GM23338 (cell line): ENCODE data around the gene NUP160. TPM values are rescaled to one million over a fixed set of nuclear protein-coding genes. Genes with fewer than 3 reads are reported as not detected.

Experiments used
- ATAC-seq: fragments of 200-7000 bp; cut with Tn5 transposase; 3 replicates; pipeline ENCODE4 v1.9.1; 2020
- DNase-seq: peaks from one replicate; pipeline ENCODE4 v3.0.0-alpha.2; 2015; ENCODE audit warnings: low spot score
- H2AFZ ChIP-seq: fragments of 200-600 bp; sonication (generic); 2 replicates; pipeline ENCODE4 v1.8.0; 2016; ENCODE audit warnings: antibody characterized with exemption, mild to moderate bottlenecking, moderate library complexity
- H3F3A ChIP-seq: fragments of 200-600 bp; sonication (generic); replicated peaks from 2 replicates; pipeline ENCODE4 v1.8.0; 2017; ENCODE audit warnings: antibody characterized with exemption, mixed run types, low read depth
- H3K27ac ChIP-seq: fragments of 200-600 bp; sonication (generic); 2 replicates; pipeline ENCODE4 v1.6.1; 2016; ENCODE audit warnings: low read depth
- H3K27me3 ChIP-seq: fragments of 200-600 bp; sonication (generic); 2 replicates; pipeline ENCODE4 v1.8.0; 2016; ENCODE audit warnings: mild to moderate bottlenecking, mixed run types, moderate library complexity; ENCODE audit not compliant: insufficient read depth
- H3K36me3 ChIP-seq: fragments of 200-600 bp; sonication (generic); 2 replicates; pipeline ENCODE4 v1.8.0; 2016; ENCODE audit warnings: mild to moderate bottlenecking; ENCODE audit not compliant: insufficient read depth
- H3K4me1 ChIP-seq: fragments of 200-600 bp; sonication (generic); 2 replicates; pipeline ENCODE4 v1.8.0; 2016; ENCODE audit warnings: mild to moderate bottlenecking, moderate library complexity; ENCODE audit not compliant: insufficient read depth
- H3K4me2 ChIP-seq: fragments of 200-600 bp; sonication (generic); 2 replicates; pipeline ENCODE4 v1.7.1; 2017; ENCODE audit warnings: mixed run types
- H3K4me3 ChIP-seq: fragments of 200-600 bp; sonication (generic); 2 replicates; pipeline ENCODE4 v1.6.1; 2016; ENCODE audit warnings: mixed run types
- H3K79me2 ChIP-seq: fragments of 200-600 bp; sonication (generic); replicated peaks from 2 replicates; pipeline ENCODE4 v1.8.0; 2017; ENCODE audit warnings: mild to moderate bottlenecking; ENCODE audit not compliant: insufficient read depth
- H3K9me2 ChIP-seq: fragments of 200-600 bp; sonication (generic); 2 replicates; pipeline ENCODE4 v1.8.0; 2017; ENCODE audit not compliant: insufficient read depth
- H4K20me1 ChIP-seq: fragments of 200-600 bp; sonication (generic); replicated peaks from 2 replicates; pipeline ENCODE4 v1.8.0; 2017; ENCODE audit warnings: mild to moderate bottlenecking; ENCODE audit not compliant: insufficient read depth
- H3K27ac Mint-ChIP-seq: 2 replicates; pipeline ENCODE4 v1.8.0; 2020; ENCODE audit warnings: inconsistent platforms, mild to moderate bottlenecking, moderate library complexity, mixed read lengths
- H3K27me3 Mint-ChIP-seq: 3 replicates; pipeline ENCODE4 v1.8.0; 2022; ENCODE audit warnings: low read depth, mild to moderate bottlenecking, moderate library complexity, mixed read lengths, inconsistent platforms; ENCODE audit not compliant: insufficient read depth, poor library complexity
- H3K36me3 Mint-ChIP-seq: 3 replicates; pipeline ENCODE4 v1.8.0; 2021; ENCODE audit warnings: low read depth, mild to moderate bottlenecking, inconsistent platforms, moderate library complexity, mixed read lengths
- H3K4me1 Mint-ChIP-seq: 3 replicates; pipeline ENCODE4 v1.8.0; 2020; ENCODE audit warnings: mild to moderate bottlenecking, inconsistent platforms, mixed read lengths
- H3K4me3 Mint-ChIP-seq: 3 replicates; pipeline ENCODE4 v1.8.0; 2021; ENCODE audit warnings: moderate library complexity, mild to moderate bottlenecking, inconsistent platforms, mixed read lengths
- H3K9me3 Mint-ChIP-seq: 3 replicates; pipeline ENCODE4 v1.8.0; 2020; ENCODE audit warnings: moderate library complexity, mild to moderate bottlenecking, inconsistent platforms, mixed read lengths
- CREB1 ChIP-seq: fragments of 250-450 bp; sonication (Bioruptor Pico); IDR thresholded peaks from 2 replicates; pipeline ENCODE4 v1.5.0; 2020; ENCODE audit warnings: low read depth, mild to moderate bottlenecking, moderate library complexity
- EZH2 ChIP-seq: fragments of 200-600 bp; sonication (generic); IDR thresholded peaks from one replicate; pipeline ENCODE4 v1.8.0; 2017; ENCODE audit warnings: antibody characterized with exemption, mild to moderate bottlenecking, low read depth; ENCODE audit not compliant: unreplicated experiment
- EZH2phosphoT487 ChIP-seq: fragments of 200-600 bp; sonication (generic); IDR thresholded peaks from one replicate; pipeline ENCODE4 v1.8.1; 2018; ENCODE audit warnings: antibody characterized with exemption; ENCODE audit not compliant: unreplicated experiment
- JUNB ChIP-seq: IDR thresholded peaks from one replicate; pipeline ENCODE4 v1.6.1; 2016; ENCODE audit warnings: antibody characterized with exemption; ENCODE audit not compliant: unreplicated experiment
- NANOG ChIP-seq: IDR thresholded peaks from 2 replicates; pipeline ENCODE4 v1.6.1; 2016; ENCODE audit warnings: antibody characterized with exemption, borderline replicate concordance
- REST ChIP-seq: IDR thresholded peaks from one replicate; pipeline ENCODE4 v1.6.1; 2018; ENCODE audit warnings: antibody characterized with exemption; ENCODE audit not compliant: unreplicated experiment
- STAT1 ChIP-seq: IDR thresholded peaks from one replicate; pipeline ENCODE4 v1.6.1; 2016; ENCODE audit warnings: antibody characterized with exemption; ENCODE audit not compliant: unreplicated experiment
- ZNF114 ChIP-seq: fragments of 250-450 bp; sonication (Bioruptor Pico); IDR thresholded peaks from 2 replicates; pipeline ENCODE4 v1.5.0; 2020; ENCODE audit warnings: mild to moderate bottlenecking, moderate library complexity
- ZNF331 ChIP-seq: fragments of 250-450 bp; sonication (Bioruptor Pico); IDR thresholded peaks from 2 replicates; pipeline ENCODE4 v1.5.0; 2020; ENCODE audit warnings: low read depth, mild to moderate bottlenecking, moderate library complexity
- ZNF462 ChIP-seq: fragments of 250-450 bp; sonication (Bioruptor Pico); IDR thresholded peaks from 2 replicates; pipeline ENCODE4 v1.5.0; 2020; ENCODE audit warnings: mild to moderate bottlenecking, moderate library complexity
- polyA plus RNA-seq: library from polyadenylated mRNA; unstranded; fragments of >200 nt; fragmentation: Nextera tagmentation; extraction: Ambion mirVana; gene quantifications from 2 replicates; pipeline ENCODE4 v1.2.1, GENCODE V29; 2016
- total RNA-seq: library from RNA; depleted of rRNA; stranded (reverse); fragments of >200 nt; shearing (Covaris generic); gene quantifications from 2 replicates; pipeline ENCODE4 v1.2.3, GENCODE V29; 2014

Gene NUP160
- total and polyA plus RNA-seq, 2 experiments from 2014 or later: 41.2 to 101 TPM

- TF ChIP-seq REST: no peak
Measured at GRCh38 chr11:47852053-47852452, 3.9 kb upstream of the NUP160 start (continued).

- no peaks in the 10 kb centered on the region for H3K27me3 ChIP-seq
- H3K4me3 Mint-ChIP-seq: peak overlapping the region; percentile 14; the same call in 2 of the 3 replicates
- H3K79me2 ChIP-seq: peaks cover 27% of the 10 kb centered on the region
- H2AFZ ChIP-seq: no peak overlapping the region
- H3K4me1 Mint-ChIP-seq: peaks cover 13% of the 10 kb centered on the region
- no peak overlapping the region for H3K4me2 ChIP-seq
- H3K36me3 ChIP-seq: no peaks in the 10 kb centered on the region; the same call in none of the 2 replicates
- no peaks in the 10 kb centered on the region for H3K9me2 ChIP-seq
- H3K27ac ChIP-seq: no peak overlapping the region
- H3F3A ChIP-seq: peaks cover 4% of the 10 kb centered on the region; the same call in 1 of the 2 replicates
- H3K27ac Mint-ChIP-seq: no peak overlapping the region
- no peaks in the 10 kb centered on the region; the same call in 1 of the 2 replicates for H4K20me1 ChIP-seq
- H3K36me3 Mint-ChIP-seq: peaks cover 24% of the 10 kb centered on the region
- H3K4me3 ChIP-seq: no peak overlapping the region
- DNase-seq (no peak), ATAC-seq (no peak)
- peaks cover 9% of the 10 kb centered on the region for H3K4me1 ChIP-seq
- no peaks in the 10 kb centered on the region for H3K9me3 Mint-ChIP-seq
- H3K27me3 Mint-ChIP-seq: peaks cover 16% of the 10 kb centered on the region
- no peak for TF ChIP-seq ZNF462 (CRISPR knock-in tag)
- no peak for TF ChIP-seq NANOG
- no peak for TF ChIP-seq REST
- no peak for TF ChIP-seq EZH2phosphoT487
- no peak for TF ChIP-seq CREB1 (CRISPR knock-in tag)
- TF ChIP-seq ZNF114 (CRISPR knock-in tag): no peak
- no peak for TF ChIP-seq ZNF331 (CRISPR knock-in tag)
- TF ChIP-seq EZH2: no peak
- TF ChIP-seq STAT1: no peak
- no peak for TF ChIP-seq JUNB
Measured at GRCh38 chr11:47850337-47850736, 2.2 kb upstream of the NUP160 start.
